GM12891 (cell line): ENCODE results near the gene LIMA1. TPM values are rescaled to one million over a fixed set of nuclear protein-coding genes. Genes with fewer than 3 reads are reported as not detected.
A peak's percentile ranks its signal among the peaks of the same experiment; 100 is the strongest.
"Not testable (repeated sequence)": the region's sequence is repeated elsewhere in the genome, so short reads cannot be mapped to it uniquely, and the experiment has no call there.

Source experiments
- DNase-seq: peaks from one replicate; pipeline ENCODE4 v3.0.0; 2011; ENCODE audit warnings: low spot score; ENCODE audit not compliant: insufficient read length
- FAIRE-seq: peaks from 2 replicates; lab custom pipeline; 2011; peaks lifted over from hg19 to GRCh38; lab: Jason Lieb, UNC
- PAX5 ChIP-seq: IDR thresholded peaks from 2 replicates; pipeline ENCODE4 v1.6.1; 2011; ENCODE audit warnings: low read length, moderate library complexity, mild to moderate bottlenecking; ENCODE audit not compliant: insufficient read depth, severe bottlenecking
- POLR2A ChIP-seq: IDR thresholded peaks from 2 replicates; pipeline ENCODE4 v1.6.1; 2011; ENCODE audit warnings: low read depth, low read length, control low read depth
- POLR2AphosphoS5 ChIP-seq: IDR thresholded peaks from 2 replicates; pipeline ENCODE4 v1.6.1; 2011; ENCODE audit warnings: low read depth, low read length, control low read depth
- POU2F2 ChIP-seq: IDR thresholded peaks from 2 replicates; pipeline ENCODE4 v1.6.1; 2011; ENCODE audit warnings: low read depth, mild to moderate bottlenecking, control low read depth, low read length, moderate library complexity
- SPI1 ChIP-seq: IDR thresholded peaks from 2 replicates; pipeline ENCODE4 v1.6.1; 2011; ENCODE audit warnings: low read depth, low read length, control low read depth
- TAF1 ChIP-seq: IDR thresholded peaks from 2 replicates; pipeline ENCODE4 v1.6.1; 2011; ENCODE audit warnings: low read depth, low read length, control low read depth
- polyA plus RNA-seq: library from polyadenylated mRNA; unstranded; fragments of >200 nt; gene quantifications from one replicate; pipeline ENCODE4 v1.2.1, GENCODE V29; 2012; ENCODE audit warnings: low read depth, missing spikeins, inconsistent platforms; ENCODE audit not compliant: missing spikeins

The LIMA1 gene
- polyA plus RNA-seq = 36.0 TPM

- peak; percentile 89 for DNase-seq
- TF ChIP-seq POU2F2 (no peak), POLR2AphosphoS5 (peak; percentile 76), TAF1 (peak; percentile 70), POLR2A (peak; percentile 87), SPI1 (no peak), PAX5 (no peak)
- peak; percentile 98 for FAIRE-seq
Observed at GRCh38 chr12:50283229-50283923, at the start of gene LIMA1. Gene LIMA1, minus strand, starts transcription at chr12:50283520. Its CDS starts 34,769 bp downstream, at chr12:50248751.

DNA sequence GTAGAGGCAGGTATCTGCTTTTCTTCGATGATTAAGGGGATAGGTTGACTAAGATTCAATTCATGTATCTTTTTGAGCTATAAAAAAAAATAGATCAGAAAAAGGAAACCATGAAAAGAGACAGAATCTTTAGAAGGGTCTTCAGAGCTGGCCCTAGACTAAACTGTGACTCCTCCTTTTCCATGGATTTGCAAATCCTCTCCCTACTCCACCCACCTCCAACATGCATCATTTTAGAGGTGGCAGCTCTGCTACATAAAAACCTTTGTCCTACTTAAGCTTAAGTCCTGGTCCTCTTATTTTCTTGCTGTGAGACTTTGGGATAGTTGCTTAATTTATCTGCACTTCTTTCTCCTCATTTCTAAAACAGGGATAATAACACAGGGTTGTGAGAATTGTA is 48.4 kb upstream of the LIMA1 start:
- TF ChIP-seq POU2F2 (no peak), SPI1 (no peak), TAF1 (no peak)

DNA sequence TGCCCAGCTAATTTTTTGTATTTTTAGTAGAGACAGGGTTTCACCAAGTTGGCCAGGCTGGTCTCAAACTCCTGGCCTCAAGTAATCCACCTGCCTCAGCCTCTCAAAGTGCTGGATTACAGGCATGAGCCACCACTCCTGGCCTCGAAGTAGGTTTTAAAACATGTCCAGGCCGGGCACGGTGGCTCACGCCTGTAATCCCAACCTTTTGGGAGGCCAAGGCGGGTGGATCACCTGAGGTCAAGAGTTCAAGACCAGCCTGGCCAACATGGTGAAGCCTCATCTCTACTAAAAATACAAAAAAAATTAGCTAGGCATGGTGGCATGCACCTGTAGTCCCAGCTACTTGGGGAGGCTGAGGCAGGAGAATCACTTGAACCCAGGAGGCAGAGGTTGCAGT is 45.3 kb upstream of the LIMA1 start:
- not testable (repeated sequence) for FAIRE-seq, DNase-seq

More for the DNA sequence above, 48.4 kb upstream of the LIMA1 start:
- DNase-seq (no peak), FAIRE-seq (no peak)

GRCh38 chr12:50326590-50327284 is 43.4 kb upstream of the LIMA1 start:
- FAIRE-seq = no peak
- no peak for TF ChIP-seq POU2F2
- DNase-seq = no peak

GRCh38 chr12:50325890-50326391 is 42.6 kb upstream of the LIMA1 start:
- TF ChIP-seq SPI1 (no peak), POLR2A (no peak), POLR2AphosphoS5 (no peak), PAX5 (no peak), TAF1 (no peak), POU2F2 (no peak)
- no peak for DNase-seq
- no peak for FAIRE-seq

DNA sequence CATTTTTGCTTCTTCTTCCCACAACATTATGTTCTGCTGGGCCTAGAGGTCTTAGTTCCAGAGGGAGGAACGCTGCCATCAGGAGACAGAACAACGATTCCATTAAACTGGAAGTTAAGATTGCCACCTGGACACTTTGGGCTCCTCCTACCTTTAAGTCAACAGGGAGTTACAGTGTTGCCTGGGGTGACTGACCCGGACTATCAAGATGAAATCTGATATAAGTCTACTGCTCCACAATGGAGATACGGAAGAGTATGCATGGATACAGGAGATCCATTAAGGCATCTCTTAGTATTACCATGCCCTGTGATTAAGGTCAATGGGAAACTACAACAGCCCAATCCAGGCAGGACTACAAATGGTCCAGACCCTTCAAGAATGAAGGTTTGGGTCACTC is 41.5 kb upstream of the LIMA1 start:
- FAIRE-seq, DNase-seq: not testable (repeated sequence)

- not testable (repeated sequence) for DNase-seq, FAIRE-seq
Observed at GRCh38 chr12:50324077-50324476, 40.8 kb upstream of the LIMA1 start.

DNA sequence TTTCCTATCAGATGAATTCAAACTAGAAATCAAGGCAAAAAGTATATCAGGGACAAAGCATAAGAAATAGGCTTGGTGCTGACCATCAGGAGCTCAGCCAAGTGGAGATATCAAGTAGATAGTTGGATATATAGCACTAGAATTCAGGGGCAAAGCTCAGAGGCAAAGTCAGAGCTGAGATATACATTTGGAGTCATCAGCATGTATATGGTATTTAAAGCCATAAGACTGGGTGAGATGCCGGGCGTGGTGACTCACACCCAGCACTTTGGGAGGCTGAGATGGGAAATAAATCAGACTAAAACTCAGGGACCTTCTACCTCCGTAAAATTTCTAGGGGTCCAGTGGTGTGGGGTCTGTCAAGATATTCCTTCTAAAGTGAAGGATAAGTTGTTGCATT is 38.9 kb upstream of the LIMA1 start:
- DNase-seq (no peak), FAIRE-seq (no peak)
- TF ChIP-seq POU2F2 = no peak
- TF ChIP-seq POLR2AphosphoS5 = no peak
- TF ChIP-seq POLR2A = no peak
- TF ChIP-seq PAX5 = no peak
- no peak for TF ChIP-seq TAF1
- no peak for TF ChIP-seq SPI1

GRCh38 chr12:50317203-50317602 is 33.9 kb upstream of the LIMA1 start:
- FAIRE-seq = no peak
- no peak for TF ChIP-seq POU2F2
- TF ChIP-seq POLR2AphosphoS5 = no peak
- no peak for TF ChIP-seq POLR2A
- no peak for DNase-seq

DNA sequence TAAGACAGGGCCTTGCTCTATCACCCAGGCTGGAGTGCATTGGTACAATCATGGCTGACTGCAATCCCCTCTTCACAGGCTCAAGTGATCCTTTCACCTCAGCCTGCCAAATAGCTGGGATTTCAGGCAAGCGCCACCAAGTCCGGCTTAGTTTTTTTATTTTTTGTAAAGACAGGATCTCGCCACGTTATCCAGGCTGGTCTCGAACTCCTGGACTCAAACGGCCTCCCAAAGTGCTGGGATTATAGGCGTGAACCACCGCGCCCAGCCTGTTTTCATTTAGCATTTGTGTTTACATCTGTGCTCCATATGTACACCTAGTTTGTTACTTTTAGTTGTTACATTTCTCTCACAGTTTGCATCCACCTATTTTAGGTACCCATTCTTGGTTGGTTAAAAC is 32.5 kb upstream of the LIMA1 start:
- TF ChIP-seq TAF1 (no peak), SPI1 (no peak)
- FAIRE-seq (no peak), DNase-seq (no peak)

DNA sequence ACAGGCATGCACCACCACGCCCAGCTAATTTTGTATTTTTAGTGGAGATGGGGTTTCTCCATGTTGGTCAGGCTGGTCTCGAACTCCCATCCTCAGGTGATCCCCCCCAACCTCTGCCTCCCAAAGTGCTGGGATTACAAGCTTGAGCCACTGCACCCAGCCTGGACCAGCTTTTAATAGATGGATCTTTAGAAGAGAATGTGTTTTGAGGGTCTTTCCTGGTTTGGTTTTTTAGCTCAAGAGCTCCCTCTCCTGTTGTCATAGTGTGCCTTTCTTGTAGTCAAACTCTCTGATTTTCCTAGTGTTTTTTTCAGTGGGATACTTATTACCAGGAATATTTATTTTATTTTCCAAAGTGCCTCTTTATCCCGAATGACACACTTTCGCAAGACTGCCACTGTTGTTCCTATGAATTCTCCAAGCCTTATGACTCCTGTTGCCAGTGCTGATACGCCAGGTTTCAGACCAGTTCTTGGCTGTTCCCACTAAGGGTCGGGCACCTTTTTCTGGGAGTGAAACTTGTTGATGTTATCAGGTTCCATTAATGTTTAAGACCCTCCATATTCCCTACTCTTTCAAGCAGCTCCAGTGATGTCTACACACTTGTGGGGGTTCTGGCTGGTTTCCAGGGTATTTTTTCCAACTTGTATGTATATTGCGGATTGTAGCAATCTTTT is 31.5 kb upstream of the LIMA1 start:
- TF ChIP-seq POLR2AphosphoS5 = no peak
- TF ChIP-seq PAX5 = no peak
- TF ChIP-seq POLR2A = no peak
- TF ChIP-seq SPI1 = no peak
- no peak for TF ChIP-seq POU2F2
- FAIRE-seq = no peak
- no peak for DNase-seq

DNA sequence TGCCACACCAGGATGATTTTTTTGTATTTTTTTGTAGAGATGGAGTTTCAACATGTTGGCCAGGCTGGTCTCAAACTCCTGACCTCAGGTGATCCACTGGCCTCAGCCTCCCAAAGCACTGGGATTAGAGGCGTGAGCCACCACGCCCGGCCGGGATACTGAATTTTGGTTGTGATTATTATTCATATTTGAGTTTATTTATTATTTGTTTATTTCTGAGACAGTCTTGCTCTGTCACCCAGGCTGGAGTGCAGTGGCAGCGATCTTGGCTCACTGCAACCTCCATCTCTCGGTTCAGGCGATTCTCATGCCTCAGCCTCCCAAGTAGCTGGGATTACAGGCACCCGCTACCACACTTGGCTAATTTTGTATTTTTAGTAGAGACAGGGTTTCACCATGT is 30.7 kb upstream of the LIMA1 start:
- FAIRE-seq, DNase-seq: not testable (repeated sequence)
